Amniotic stem cell (primary cell): Measurements from ENCODE around the gene AOC1.

ENCODE experiments used
- DNase-seq: peaks from one replicate; lab custom pipeline; 2025; lab: John Stamatoyannopoulos, UW

AOC1 gene

DNA sequence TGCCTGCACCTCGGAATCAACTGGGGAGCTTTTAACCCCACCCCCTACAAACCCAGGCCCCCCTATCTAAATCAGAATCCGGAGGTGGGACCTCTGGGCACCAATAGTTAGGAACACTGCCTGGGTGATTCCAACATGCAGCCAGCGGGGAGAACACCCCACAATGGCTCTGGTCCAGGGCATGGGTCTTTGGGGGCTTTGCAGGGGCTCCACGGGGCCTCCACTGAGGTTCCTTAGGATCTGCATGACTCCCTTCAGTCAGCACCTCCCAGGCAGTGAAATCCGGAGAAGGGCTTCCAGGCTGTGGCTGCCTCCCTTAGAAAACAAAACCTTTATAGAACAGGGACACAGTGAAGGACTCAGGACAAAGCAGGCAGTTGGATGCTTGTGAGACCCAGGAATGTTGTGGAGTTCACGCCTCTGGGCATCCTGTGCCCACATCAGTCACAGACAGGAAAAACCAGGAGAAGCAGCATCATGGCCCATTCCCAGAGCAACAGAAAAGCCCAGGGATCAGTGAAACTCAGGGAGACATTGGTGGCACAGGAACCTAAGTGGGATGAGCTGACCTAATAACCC, 16.5 kb upstream of the AOC1 start:
- DNase-seq, result no peak

- DNase-seq, result no peak
Measured at GRCh38 chr7:150838965-150839650, 13.2 kb upstream of the AOC1 start.

- DNase-seq, result no peak
Measured at GRCh38 chr7:150842018-150842417, 10.3 kb upstream of the AOC1 start.

- DNase-seq, result no peak
Measured at GRCh38 chr7:150842716-150843115, 9.6 kb upstream of the AOC1 start.

DNA sequence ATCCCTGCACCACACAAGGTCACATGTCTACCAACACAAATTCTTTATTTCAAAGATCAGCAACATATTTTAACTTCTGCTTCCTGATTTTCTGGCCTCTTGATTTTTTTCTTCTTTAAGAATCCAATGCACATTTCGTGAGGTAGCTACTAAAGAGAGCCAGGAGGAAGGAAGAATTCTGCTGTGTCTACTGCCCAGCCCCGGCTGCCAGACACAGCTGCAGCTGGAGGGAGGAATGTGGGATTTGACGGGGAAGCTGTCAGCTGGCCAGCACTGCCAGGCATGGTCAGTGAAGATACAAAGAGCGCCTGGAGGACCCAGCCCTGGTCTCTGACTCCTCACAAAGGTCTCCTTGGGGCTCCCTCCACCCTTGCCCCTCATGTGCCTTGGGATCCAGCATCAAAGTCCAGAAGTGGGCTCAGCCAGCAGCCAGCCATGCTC, 6.9 kb upstream of the AOC1 start:
- no peak for DNase-seq

GRCh38 chr7:150846291-150847115, 5.8 kb upstream of the AOC1 start:
- DNase-seq, result no peak

GRCh38 chr7:150847536-150847935, 4.8 kb upstream of the AOC1 start:
- no peak for DNase-seq

DNA sequence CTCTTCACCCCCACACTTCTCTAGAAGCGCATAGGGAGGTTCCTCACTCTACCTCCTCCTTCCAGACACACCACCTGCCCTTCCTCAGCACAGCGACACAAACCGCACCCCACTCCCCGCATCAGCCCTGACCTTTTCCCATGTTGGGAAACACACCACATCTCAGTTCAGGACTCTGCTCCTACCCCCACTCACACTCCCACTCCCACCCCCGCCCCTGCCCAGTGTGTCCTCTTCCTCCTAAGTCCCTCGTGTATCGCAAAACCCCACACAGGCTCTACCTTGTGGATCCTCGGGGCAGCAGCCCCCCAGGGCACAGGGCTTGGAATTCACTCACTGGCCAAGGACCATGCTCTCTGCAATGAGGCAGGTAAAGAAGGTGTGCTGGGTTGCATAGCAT, 4.2 kb upstream of the AOC1 start:
- no peak for DNase-seq

DNA sequence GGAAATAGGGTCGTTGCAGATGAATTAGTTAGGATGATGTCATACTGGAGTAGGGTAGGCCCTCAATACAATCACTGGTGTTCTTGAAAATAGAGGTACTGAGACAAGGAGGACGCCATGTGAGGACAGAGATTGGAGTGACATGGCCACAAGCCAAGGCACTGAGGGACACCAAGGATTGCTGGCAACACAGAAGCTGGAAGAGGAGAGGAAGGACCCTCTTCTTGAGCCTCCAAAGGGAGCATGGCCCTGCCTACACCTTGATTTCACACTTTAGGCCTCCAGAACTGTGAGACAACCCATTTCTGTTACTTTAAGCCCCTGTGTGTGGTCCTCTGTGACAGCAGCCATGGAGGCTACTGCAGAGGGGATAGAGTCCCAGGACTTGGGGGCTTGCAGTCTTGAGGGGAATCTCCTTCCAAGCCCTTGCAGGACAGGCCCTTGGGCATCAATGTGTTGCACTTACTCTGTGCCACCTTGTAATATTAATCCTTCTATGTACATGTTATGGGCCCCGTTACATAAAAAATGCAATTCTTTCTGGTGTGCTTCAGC, 3.7 kb upstream of the AOC1 start:
- no peak for DNase-seq

DNA sequence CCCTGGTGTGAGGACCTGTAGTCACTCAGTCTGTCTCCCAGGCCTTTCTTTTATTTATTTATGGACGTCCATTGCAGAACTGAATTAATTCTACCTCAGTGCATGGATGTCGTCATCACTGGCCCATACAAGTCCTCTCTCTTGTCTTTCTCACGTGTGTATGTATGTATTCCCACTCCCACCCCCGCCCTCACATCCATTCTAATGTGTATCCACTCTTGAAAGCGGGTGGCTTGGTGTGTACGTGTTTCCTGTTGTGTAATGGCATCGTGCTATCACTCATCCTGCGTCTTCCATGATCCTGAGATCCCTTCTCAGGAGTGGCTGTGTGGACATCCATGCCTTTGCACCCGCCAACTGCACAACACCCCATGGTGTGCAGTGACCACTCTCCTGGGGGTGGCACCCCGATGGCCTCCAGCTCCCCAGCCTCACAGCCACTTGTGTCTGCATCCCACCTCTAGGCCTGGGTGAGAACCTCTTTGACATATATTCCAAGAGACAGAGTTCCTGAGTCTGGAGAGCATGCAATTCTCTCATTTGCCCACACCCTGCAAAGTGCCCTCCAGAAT, 3.0 kb upstream of the AOC1 start:
- no peak for DNase-seq

DNA sequence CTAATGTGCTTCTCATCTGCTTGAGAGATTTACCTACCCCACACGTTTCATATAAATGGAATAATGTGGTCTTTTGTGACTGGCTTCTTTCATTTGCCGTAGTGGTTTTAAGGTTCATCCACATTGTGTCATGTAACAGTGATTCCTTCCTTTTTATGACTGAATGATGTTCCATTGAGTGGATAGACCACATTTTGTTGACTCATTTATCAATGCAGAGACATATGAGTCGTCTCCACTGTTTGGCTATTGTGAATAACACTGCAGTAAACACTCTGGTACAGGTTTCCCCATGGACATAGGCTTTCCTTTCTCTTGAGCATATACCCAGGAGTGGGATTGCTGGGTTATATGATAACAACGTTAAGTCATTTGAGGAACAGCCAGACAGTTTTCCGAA, 2.0 kb upstream of the AOC1 start:
- DNase-seq, result no peak

DNA sequence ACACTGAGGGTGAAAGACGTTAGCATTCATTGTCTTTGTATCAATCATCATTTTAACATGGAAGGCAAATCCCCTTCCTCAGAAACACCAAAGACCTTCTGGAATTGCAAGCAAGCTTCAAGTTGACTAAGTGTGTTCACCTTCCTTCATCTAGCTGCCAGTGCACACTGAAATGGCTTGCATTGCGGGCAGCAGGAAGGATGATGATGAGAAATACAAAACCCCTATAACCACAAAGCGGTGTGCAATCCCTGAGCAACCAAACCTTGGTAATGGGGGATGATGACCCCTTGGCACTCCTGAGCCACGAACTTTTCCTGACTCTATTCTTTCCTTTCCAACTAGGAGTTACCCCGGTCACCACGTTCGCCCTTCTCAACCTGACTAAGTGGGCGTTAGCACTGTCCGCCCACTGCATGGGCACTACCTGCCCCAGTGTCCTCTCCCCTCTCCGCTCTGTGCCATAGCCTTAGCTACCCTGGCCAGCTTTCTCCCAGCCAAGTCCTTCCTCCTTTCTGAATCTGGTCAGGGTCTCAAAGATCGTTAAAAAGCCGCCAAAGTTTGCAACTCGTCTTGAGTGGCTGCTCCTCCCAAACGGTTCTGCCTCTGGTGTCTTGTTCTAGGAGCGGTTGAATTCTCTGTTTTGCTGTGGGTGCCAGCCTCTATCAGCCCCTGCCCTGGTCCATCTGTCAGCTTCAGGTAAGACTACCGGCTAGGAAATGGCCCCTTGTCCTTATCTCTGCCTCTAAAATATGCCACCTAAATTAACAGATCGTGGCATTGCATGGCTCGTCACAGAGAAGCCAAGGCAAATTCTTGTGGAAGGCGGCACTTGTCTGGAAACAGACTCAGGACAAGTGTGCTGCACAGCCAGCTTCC, 586 bp upstream of the AOC1 start:
- no peak for DNase-seq

- DNase-seq, result no peak
Measured at GRCh38 chr7:150854066-150855000, 2.0 kb downstream of the AOC1 start.

DNA sequence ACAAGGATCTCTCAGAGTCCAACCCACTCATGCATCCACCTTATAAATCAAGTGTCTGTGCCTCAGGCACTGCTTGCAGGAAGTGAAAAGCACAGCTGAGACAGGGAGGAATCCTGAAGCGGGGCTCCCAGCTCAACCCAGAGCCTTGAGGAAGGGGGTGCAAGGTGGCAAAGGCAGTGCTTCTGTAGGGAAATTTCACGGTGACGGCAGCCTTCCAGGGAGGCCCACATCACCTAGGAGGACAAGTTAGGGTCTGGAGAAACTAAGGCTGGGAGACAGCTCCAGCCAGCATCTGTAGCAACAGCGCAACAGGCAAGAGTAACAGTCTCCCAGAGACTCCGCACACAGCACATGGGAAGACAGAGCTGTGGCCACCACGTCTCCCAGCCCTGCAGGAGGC, 2.7 kb downstream of the AOC1 start:
- no peak for DNase-seq

GRCh38 chr7:150855476-150856302, 3.4 kb downstream of the AOC1 start:
- DNase-seq, result no peak

DNA sequence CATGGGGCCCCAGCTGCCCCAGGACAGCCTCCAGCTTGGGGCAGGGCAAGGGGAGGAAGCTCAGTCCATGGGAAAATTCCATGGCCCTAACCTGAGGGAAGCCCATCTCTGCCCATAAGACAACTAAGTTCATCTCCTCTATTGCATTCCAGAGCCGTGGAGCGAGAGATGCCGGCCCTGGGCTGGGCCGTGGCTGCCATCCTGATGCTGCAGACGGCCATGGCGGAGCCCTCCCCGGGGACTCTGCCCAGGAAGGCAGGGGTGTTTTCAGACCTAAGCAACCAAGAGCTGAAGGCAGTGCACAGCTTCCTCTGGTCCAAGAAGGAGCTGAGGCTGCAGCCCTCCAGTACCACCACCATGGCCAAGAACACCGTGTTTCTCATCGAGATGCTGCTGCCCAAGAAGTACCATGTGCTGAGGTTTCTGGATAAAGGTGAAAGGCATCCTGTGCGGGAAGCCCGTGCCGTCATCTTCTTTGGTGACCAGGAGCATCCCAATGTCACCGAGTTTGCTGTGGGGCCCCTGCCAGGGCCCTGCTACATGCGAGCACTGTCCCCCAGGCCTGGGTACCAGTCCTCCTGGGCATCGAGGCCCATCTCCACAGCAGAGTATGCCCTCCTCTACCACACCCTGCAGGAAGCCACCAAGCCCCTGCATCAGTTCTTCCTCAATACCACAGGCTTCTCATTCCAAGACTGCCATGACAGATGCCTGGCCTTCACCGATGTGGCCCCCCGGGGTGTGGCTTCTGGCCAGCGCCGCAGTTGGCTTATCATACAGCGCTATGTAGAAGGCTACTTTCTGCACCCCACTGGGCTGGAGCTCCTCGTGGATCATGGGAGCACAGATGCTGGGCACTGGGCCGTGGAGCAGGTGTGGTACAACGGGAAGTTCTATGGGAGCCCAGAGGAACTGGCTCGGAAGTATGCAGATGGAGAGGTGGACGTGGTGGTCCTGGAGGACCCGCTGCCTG, 4.3 kb downstream of the AOC1 start:
- no peak for DNase-seq

DNA sequence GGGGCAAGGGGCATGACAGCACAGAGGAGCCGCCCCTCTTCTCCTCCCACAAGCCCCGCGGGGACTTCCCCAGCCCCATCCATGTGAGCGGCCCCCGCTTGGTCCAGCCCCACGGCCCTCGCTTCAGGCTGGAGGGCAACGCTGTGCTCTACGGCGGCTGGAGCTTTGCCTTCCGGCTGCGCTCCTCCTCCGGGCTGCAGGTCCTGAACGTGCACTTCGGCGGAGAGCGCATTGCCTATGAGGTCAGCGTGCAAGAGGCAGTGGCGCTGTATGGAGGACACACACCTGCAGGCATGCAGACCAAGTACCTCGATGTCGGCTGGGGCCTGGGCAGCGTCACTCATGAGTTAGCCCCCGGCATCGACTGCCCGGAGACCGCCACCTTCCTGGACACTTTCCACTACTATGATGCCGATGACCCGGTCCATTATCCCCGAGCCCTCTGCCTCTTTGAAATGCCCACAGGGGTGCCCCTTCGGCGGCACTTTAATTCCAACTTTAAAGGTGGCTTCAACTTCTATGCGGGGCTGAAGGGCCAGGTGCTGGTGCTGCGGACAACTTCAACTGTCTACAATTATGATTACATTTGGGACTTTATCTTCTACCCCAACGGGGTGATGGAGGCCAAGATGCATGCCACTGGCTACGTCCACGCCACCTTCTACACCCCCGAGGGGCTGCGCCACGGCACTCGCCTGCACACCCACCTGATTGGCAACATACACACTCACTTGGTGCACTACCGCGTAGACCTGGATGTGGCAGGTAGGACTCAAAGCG, 5.1 kb downstream of the AOC1 start:
- DNase-seq, result no peak
